Fibroblast of the aortic adventitia (primary cell): ENCODE results near the gene TECR. TPM values are rescaled to one million over a fixed set of nuclear protein-coding genes. Genes with fewer than 3 reads are reported as not detected.

ENCODE experiments used
- DNase-seq: peaks from one replicate; pipeline ENCODE4 v3.0.0-alpha.2; 2010; ENCODE audit warnings: low read depth
- H3K4me3 ChIP-seq: 2 replicates; pipeline ENCODE4 v1.5.1; 2011; ENCODE audit warnings: low read depth, mild to moderate bottlenecking, control low read depth, low read length, moderate library complexity
- CTCF ChIP-seq: IDR thresholded peaks from 2 replicates; pipeline ENCODE4 v1.5.1; 2011; ENCODE audit warnings: mild to moderate bottlenecking, low read length, control low read depth, inconsistent platforms; ENCODE audit not compliant: insufficient read depth
- total RNA-seq: library from RNA; depleted of rRNA; stranded (reverse); fragments of >200 nt; gene quantifications from 2 replicates; pipeline ENCODE4 v1.2.3, GENCODE V29; 2012; ENCODE audit warnings: low replicate concordance

TECR gene
- 2.9 and 41.8 TPM in 2 replicates for total RNA-seq

DNA sequence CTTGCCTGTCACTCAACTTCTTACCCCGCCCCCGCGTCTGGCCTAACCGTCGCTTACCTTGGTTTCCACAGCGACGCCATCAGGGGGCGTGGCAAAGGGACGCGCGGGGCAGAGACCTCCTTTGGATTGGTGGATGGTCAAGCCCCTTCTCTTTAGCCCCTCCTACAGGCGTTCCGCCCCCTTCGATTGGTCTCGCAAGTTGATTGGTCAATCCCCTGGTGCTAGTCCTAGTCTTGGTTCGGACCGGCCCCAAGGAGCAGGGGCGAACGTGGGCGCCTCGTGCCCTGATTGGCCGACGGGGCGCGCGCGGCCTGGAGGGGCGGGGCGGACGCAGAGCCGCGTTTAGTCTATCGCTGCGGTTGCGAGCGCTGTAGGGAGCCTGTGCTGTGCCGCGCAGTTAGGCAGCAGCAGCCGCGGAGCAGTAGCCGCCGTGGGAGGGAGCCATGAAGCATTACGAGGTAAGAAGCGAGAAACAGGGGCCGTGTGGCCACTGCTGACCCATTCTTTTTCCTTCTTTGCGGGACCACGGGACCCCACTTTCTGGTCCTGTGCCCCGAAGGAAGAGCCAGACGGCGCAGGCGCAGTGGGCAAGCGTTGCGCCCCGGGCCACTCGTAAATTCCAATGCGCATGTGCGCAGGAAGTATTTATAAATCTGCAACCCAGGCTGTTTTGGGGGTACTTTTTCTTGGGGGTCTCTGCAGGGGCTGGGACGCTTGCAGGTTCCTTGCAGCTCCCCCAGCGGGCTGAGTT is at the start of gene TECR:
Gene TECR, plus strand, starts transcription at position 341 of the 751 bp plus-strand sequence. Its CDS starts 103 bp downstream, at position 444.
- no peak for TF ChIP-seq CTCF
- peak; percentile 100 for DNase-seq
- H3K4me3 ChIP-seq = peak within 1 kb of the TSS; percentile 98

DNA sequence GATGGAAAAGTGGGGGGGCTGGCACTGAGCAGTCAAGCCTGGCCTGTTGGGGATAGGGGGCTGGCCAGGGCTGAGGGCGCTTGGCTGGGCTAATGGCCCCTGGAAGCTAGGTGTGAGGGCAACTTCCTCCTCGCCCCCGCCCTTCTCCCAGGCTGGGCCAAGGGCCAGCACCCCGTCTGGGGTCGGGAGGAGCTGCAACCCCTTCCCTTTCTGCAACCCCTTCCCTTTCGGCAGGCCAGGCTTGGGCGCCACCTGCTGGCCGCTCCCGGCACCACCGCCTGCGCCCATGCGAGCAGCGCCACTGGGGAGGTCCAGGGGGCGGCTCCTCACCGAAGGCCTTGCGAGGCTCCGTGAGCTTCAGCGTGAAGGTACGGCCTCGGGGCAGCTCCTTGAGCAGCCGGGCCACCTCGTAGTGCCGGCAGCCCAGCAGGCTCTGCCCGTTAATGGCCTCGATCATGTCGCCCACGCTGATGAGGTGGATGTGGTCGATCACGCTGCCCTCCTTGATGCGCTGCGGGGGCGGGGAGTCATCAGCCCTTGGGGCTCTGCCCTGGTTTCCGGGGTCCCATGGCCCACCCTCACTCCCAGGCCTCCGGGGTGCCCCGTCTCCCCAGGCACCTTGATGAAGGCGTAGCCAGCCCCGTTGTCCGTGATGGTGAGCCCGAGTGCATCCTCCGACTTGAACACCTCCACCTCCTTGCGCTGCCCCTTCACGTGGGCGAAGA is 49.3 kb upstream of the TECR start:
- peak; percentile 77 for TF ChIP-seq CTCF
- H3K4me3 ChIP-seq = no peak overlapping the region
- DNase-seq = no peak

DNA sequence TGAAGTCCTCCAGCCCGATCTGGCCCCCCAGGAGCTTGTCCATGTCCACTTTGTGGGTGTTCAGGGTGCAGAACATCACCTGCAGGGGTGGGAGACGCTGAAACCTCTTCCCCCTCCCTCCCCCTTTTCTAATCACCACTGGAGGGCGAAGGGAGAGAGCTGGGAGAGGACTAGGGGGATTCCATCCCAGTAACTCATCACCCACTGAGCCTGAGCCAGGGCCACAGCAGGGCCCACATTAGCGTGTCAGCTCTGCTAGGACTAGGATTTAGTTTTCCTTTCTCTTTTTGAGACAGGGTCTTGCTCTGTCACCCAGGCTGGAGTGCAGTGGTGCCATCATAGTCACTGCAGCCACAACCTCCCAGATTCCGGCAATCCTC is 48.7 kb upstream of the TECR start:
- TF ChIP-seq CTCF = no peak
- DNase-seq = no peak
- H3K4me3 ChIP-seq = no peak overlapping the region

DNA sequence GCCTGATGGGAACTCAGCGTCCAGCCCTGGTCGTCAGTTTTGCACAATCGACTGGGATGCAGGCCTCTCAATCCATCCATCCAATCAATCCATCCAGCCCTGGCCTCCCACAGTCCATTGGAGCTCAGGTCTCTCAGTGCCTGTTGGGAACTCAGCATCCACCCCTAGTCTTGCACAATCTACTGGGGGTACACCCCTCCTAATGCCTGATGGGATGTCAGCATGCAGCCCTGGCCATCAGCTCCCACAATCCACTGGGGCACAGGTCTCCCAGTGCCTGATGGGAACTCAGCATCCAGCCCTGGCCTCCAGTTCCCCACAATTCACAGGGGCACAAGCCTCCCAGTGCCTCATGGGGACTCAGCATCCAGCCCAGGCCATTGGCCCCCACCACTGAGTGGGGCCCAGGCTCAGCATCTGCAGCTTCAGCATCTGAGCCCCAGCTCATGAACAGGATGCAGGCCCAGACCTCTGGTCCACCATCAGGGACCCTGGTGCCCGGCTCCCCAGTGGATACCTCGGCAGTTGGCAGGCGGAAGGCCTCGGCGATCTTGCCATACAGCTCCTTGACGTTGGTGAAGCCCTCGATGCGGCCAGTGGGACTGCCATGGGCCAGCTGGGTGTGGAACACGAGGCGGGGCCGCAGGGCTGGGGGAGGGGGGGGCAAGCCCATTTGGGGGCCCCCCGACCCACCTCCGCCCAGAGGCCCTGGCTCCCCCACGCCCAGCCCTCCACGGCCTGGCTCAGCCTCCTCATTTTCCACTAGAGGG is 47.0 kb upstream of the TECR start:
- no peak for DNase-seq
- TF ChIP-seq CTCF = no peak
- H3K4me3 ChIP-seq = no peak overlapping the region

DNA sequence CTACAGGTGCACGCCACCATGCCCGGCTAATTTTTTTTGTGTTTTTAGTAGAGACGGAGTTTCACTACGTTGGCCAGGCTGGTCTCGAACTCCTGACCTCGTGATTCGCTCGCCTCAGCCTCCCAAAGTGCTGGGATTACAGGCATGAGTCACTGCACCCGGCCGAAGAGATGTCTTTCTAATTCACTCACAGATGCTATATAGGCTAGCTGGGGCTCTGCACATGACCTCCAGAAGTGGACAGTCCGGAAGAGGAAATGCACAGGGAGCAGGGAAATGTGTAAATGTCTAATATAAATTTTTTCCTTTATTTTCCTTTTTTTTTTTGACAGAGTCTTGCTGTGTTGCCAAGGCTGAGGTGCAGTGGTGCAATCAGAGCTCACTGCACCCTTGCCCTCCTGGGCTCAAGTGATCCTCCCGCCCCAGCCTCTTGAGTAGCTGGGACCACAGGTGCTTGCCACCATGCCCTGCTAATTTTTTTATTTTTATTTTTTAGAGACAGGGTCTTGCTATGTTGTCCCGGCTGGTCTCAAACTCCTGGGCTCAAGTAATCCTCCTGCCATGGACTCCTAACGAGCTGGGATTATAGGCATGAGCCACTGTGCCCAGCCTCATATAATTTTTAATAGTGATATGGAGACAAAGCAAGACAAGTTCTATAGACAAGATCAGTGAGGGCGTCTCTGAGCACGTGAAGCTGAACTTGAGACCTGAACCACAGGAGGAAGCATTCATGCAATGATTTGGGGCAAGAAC is 41.8 kb upstream of the TECR start:
- H3K4me3 ChIP-seq = no peak overlapping the region
- TF ChIP-seq CTCF = no peak
- DNase-seq = no peak

DNA sequence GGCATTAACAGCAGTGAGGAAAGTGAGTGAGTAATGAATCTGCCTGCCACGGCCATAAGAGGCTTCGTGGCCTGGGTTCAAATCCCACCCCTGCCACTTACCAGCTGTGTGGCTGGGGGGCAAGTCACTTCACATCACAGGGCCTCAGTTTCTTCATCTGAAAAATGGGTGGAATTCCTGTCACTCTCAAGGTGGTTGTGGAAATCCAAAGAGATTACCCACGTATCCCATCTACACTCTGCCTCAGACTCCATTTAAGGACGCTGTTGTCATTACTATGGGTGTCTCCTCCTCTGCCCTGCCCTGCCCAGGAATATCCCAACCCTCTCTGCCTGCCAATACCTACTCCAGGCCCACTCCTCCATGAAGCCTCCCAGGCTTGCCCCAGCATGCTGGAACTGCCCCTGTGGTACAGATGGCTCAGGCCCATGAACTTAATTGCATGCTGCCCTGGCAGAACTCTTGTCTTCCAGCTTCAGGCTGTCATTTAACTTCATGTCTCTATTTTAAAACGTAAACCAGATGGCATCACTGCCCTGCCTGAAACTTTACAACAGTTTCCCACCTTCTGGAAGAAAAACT is 36.5 kb upstream of the TECR start:
- no peak for TF ChIP-seq CTCF
- no peak overlapping the region for H3K4me3 ChIP-seq
- DNase-seq = no peak
